HG03108 (cell line): ENCODE measurements around the gene KLK4.

ENCODE experiments used
- ATAC-seq: cut with Tn5 transposase; IDR thresholded peaks from one replicate; pipeline ENCODE4 v1.9.1; 2021; ENCODE audit warnings: moderate library complexity; ENCODE audit not compliant: unreplicated experiment

KLK4 gene

GRCh38 chr19:50882188-50882587 is 29.0 kb downstream of the KLK4 start:
- ATAC-seq = no peak

GRCh38 chr19:50880241-50880640 is 31.0 kb downstream of the KLK4 start:
- no peak for ATAC-seq

GRCh38 chr19:50878851-50879250 is 32.3 kb downstream of the KLK4 start:
- ATAC-seq = no peak

GRCh38 chr19:50877338-50877737 is 33.9 kb downstream of the KLK4 start:
- no peak for ATAC-seq

GRCh38 chr19:50876456-50876855 is 34.7 kb downstream of the KLK4 start:
- ATAC-seq = no peak

- no peak for ATAC-seq
Measured at GRCh38 chr19:50875795-50876422, 35.3 kb downstream of the KLK4 start.

- ATAC-seq = no peak
Measured at GRCh38 chr19:50874211-50874610, 37.0 kb downstream of the KLK4 start.

GRCh38 chr19:50873056-50873455 is 38.1 kb downstream of the KLK4 start, which contains the start of gene KLK2:
KLK2 (plus strand) TSS chr19:50873439; CDS start chr19:50873474, 35 bp downstream.
- ATAC-seq = no peak

- no peak for ATAC-seq
Measured at GRCh38 chr19:50870417-50871089, 40.6 kb downstream of the KLK4 start.

- ATAC-seq = no peak
Measured at GRCh38 chr19:50869479-50869878, 41.7 kb downstream of the KLK4 start.

- ATAC-seq = no peak
Measured at GRCh38 chr19:50861496-50862286, 49.5 kb downstream of the KLK4 start.

GRCh38 chr19:50861010-50861409 is 50.2 kb downstream of the KLK4 start:
- ATAC-seq = no peak

- ATAC-seq = no peak
Measured at GRCh38 chr19:50859849-50860248, 51.3 kb downstream of the KLK4 start.

- no peak for ATAC-seq
Measured at GRCh38 chr19:50858886-50859285, 52.3 kb downstream of the KLK4 start.

GRCh38 chr19:50857366-50857765 is 53.8 kb downstream of the KLK4 start:
- ATAC-seq = no peak
